HCT116 (cell line): ENCODE results near the gene TGFBI. TPM values are rescaled to one million over a fixed set of nuclear protein-coding genes. Genes with fewer than 3 reads are reported as not detected.

Experiments used
- ATAC-seq: fragments of 200-7000 bp; cut with Tn5 transposase; 2 replicates; pipeline ENCODE4 v1.9.1; 2020; ENCODE audit warnings: mild to moderate bottlenecking, moderate library complexity
- BruUV-seq: library from RNA; stranded (reverse); fragments of 400-500 nt; replicated peaks from 2 replicates; lab custom pipeline; 2021; lab: Mats Ljungman, UMichigan
- CTCF ChIA-PET: fragments of 300-600 bp; sonication (Branson Sonifier 250); formaldehyde crosslinking; loops from one replicate; lab custom pipeline; 2021; ENCODE audit warnings: antibody characterized with exemption; lab: Charles Lee
- POLR2A ChIA-PET: fragments of 300-600, 350-600 bp; sonication (Branson Sonifier 250); formaldehyde crosslinking; loops from one replicate; lab custom pipeline; 2021; ENCODE audit warnings: antibody characterized with exemption; lab: Charles Lee
- RAD21 ChIA-PET, 2 experiments: fragments of 300-600 bp; sonication (Branson Sonifier 250); formaldehyde crosslinking; loops; one replicate each; lab custom pipeline; 2023; ENCODE audit warnings: low total read pairs in 2 of 2; ENCODE audit not compliant: uncharacterized antibody in 2 of 2, unreplicated experiment in 2 of 2, low non-redundant PET in 1 of 2; lab: Charles Lee
- DNase-seq: peaks from one replicate; pipeline ENCODE4 v3.0.0-alpha.2; 2010; ENCODE audit warnings: low read depth, low spot score
- H2AFZ ChIP-seq: fragments of 200-600 bp; shearing (Covaris generic), sonication (generic); 2 replicates; pipeline ENCODE4 v1.6.1; 2017; ENCODE audit warnings: low read depth, mixed run types, mixed read lengths, antibody characterized with exemption, low read length; ENCODE audit not compliant: poor library complexity, severe bottlenecking
- H3K27ac ChIP-seq: 2 replicates; pipeline ENCODE4 v1.5.1; 2012; ENCODE audit warnings: low read depth, low read length
- H3K27me3 ChIP-seq: fragments of 200-600 bp; sonication (generic); 2 replicates; pipeline ENCODE4 v1.6.1; 2016; ENCODE audit warnings: mixed run types, low read length, mixed read lengths; ENCODE audit not compliant: insufficient read depth
- H3K36me3 ChIP-seq, 2 experiments: fragments of 200-500 bp in 1 of 2; fragments of 200-600 bp in 1 of 2; sonication (Bioruptor generic) in 1 of 2; sonication (generic) in 1 of 2; 2 replicates each; pipeline versions ENCODE4 v1.5.1 to v1.6.1; 2014 to 2016; ENCODE audit warnings: low read length in 2 of 2, inconsistent platforms in 1 of 2, mixed read lengths in 1 of 2, mixed run types in 1 of 2; ENCODE audit not compliant: insufficient read depth in 2 of 2, control insufficient read depth in 1 of 2
- H3K4me1 ChIP-seq, 2 experiments: fragments of 200-600 bp in 1 of 2; sonication (generic) in 1 of 2; 2 replicates each; pipeline versions ENCODE4 v1.5.1 to v1.6.1; 2012 to 2017; ENCODE audit warnings: low read length in 2 of 2, inconsistent platforms in 1 of 2, mild to moderate bottlenecking in 1 of 2, mixed read lengths in 1 of 2, mixed run types in 1 of 2, moderate library complexity in 1 of 2; ENCODE audit not compliant: insufficient read depth in 2 of 2, control insufficient read depth in 1 of 2
- H3K4me2 ChIP-seq: fragments of 200-600 bp; sonication (generic); 2 replicates; pipeline ENCODE4 v1.6.1; 2017; ENCODE audit warnings: mixed run types, low read length, mixed read lengths
- H3K4me3 ChIP-seq, 2 experiments: fragments of 200-600 bp in 1 of 2; sonication (generic) in 1 of 2; replicated peaks in 1 of 2; 2 replicates each; pipeline ENCODE4 v1.5.1; 2011 to 2016; ENCODE audit warnings: low read length in 2 of 2, control low read depth in 1 of 2, low read depth in 1 of 2, mild to moderate bottlenecking in 1 of 2, mixed read lengths in 1 of 2, mixed run types in 1 of 2
- H3K79me2 ChIP-seq: fragments of 200-600 bp; sonication (generic); 2 replicates; pipeline ENCODE4 v1.6.1; 2017; ENCODE audit warnings: mild to moderate bottlenecking, mixed run types, low read length, moderate library complexity, mixed read lengths; ENCODE audit not compliant: insufficient read depth
- H3K9ac ChIP-seq: fragments of 200-600 bp; sonication (generic); 2 replicates; pipeline ENCODE4 v1.6.1; 2016; ENCODE audit warnings: low read length, mixed read lengths
- H3K9me2 ChIP-seq: fragments of 200-600 bp; sonication (generic), shearing (Covaris generic); 2 replicates; pipeline ENCODE4 v1.6.1; 2017; ENCODE audit warnings: mixed run types, mild to moderate bottlenecking, moderate library complexity; ENCODE audit not compliant: insufficient read depth
- H3K9me3 ChIP-seq, 2 experiments: fragments of 200-500 bp in 1 of 2; fragments of 200-600 bp in 1 of 2; sonication (Bioruptor generic) in 1 of 2; sonication (generic) in 1 of 2; 2 replicates each; pipeline ENCODE4 v1.6.1; 2014 to 2017; ENCODE audit warnings: low read length in 2 of 2, mixed read lengths in 2 of 2, inconsistent platforms in 1 of 2, low read depth in 1 of 2, mild to moderate bottlenecking in 1 of 2, mixed run types in 1 of 2, moderate library complexity in 1 of 2; ENCODE audit not compliant: control insufficient read depth in 1 of 2, insufficient read depth in 1 of 2
- H4K20me1 ChIP-seq: fragments of 200-600 bp; sonication (generic), shearing (Covaris generic); 2 replicates; pipeline ENCODE4 v1.6.1; 2017; ENCODE audit warnings: mixed run types, mild to moderate bottlenecking, moderate library complexity; ENCODE audit not compliant: insufficient read depth
- ATF3 ChIP-seq: IDR thresholded peaks from 2 replicates; pipeline ENCODE4 v1.6.1; 2012
- CBX3 ChIP-seq: IDR thresholded peaks from 2 replicates; pipeline ENCODE4 v1.6.1; 2012; ENCODE audit warnings: low read depth
- CTCF ChIP-seq, 3 experiments: fragments of 200-600 bp in 1 of 3; sonication (generic) in 1 of 3; IDR thresholded peaks in 2 of 3; conservative IDR thresholded peaks in 1 of 3; 2 replicates each; pipeline ENCODE4 v1.5.1; 2012 to 2017; ENCODE audit warnings: low read depth in 2 of 3, low read length in 2 of 3, antibody characterized with exemption in 1 of 3, borderline replicate concordance in 1 of 3, control low read depth in 1 of 3, mild to moderate bottlenecking in 1 of 3, mixed read lengths in 1 of 3, mixed run types in 1 of 3, moderate library complexity in 1 of 3; ENCODE audit not compliant: insufficient read depth in 1 of 3
- EZH2phosphoT487 ChIP-seq: fragments of 200-600 bp; IDR thresholded peaks from 2 replicates; pipeline ENCODE4 v1.6.1; 2018; ENCODE audit warnings: antibody characterized with exemption, borderline replicate concordance
- FOSL1 ChIP-seq: IDR thresholded peaks from 2 replicates; pipeline ENCODE4 v1.6.1; 2012; ENCODE audit warnings: low read depth
- JUND ChIP-seq: IDR thresholded peaks from 2 replicates; pipeline ENCODE4 v1.6.1; 2012
- MAX ChIP-seq: IDR thresholded peaks from 2 replicates; pipeline ENCODE4 v1.6.1; 2012
- POLR2A ChIP-seq: IDR thresholded peaks from 2 replicates; pipeline ENCODE4 v1.7.0; 2011; ENCODE audit warnings: borderline replicate concordance; ENCODE audit not compliant: insufficient read depth, insufficient read length; ENCODE audit errors: extremely low read depth
- POLR2AphosphoS5 ChIP-seq: IDR thresholded peaks from 2 replicates; pipeline ENCODE4 v1.6.1; 2011; ENCODE audit warnings: mild to moderate bottlenecking, low read depth, low read length, moderate library complexity
- SIN3A ChIP-seq: IDR thresholded peaks from 2 replicates; pipeline ENCODE4 v1.6.1; 2012; ENCODE audit warnings: low read depth
- SP1 ChIP-seq: IDR thresholded peaks from 2 replicates; pipeline ENCODE4 v1.6.1; 2012; ENCODE audit warnings: low read depth
- TCF7L2 ChIP-seq: IDR thresholded peaks from 2 replicates; pipeline ENCODE4 v1.7.0; 2011; ENCODE audit warnings: borderline replicate concordance, inconsistent platforms; ENCODE audit not compliant: insufficient read depth, insufficient read length; ENCODE audit errors: extremely low read depth
- YY1 ChIP-seq: IDR thresholded peaks from 2 replicates; pipeline ENCODE4 v1.6.1; 2011; ENCODE audit warnings: low read length, low read depth, moderate library complexity, mild to moderate bottlenecking; ENCODE audit not compliant: insufficient replicate concordance; ENCODE audit errors: extremely low read depth
- ZNF274 ChIP-seq: fragments of 200-500 bp; sonication (Bioruptor generic); IDR thresholded peaks from 2 replicates; pipeline ENCODE4 v1.6.1; 2014; ENCODE audit warnings: mild to moderate bottlenecking, low read depth, low read length, inconsistent platforms
- intact Hi-C: fragments of 100-400 bp; cut with micrococcal nuclease; formaldehyde crosslinking; loops from 2 replicates; pipeline ENCODE4 v1.10.0; 2022
- total RNA-seq: library from RNA; stranded (reverse); gene quantifications from one replicate; pipeline ENCODE4 v1.2.1, GENCODE V29; 2021; ENCODE audit not compliant: unreplicated experiment

Gene TGFBI
- total RNA-seq, 1 experiment from 2014 or later, result 0.64 TPM

GRCh38 chr5:136040746-136041415 lies 12.1 kb downstream of the TGFBI start:
- Histone ChIP-seq H3K4me1 (peaks cover 3 to 9% of the 10 kb centered on the region in 2 experiments; a peak in 3 of 4 replicates), H3K4me3 (no peak overlapping the region), H2AFZ (no peak overlapping the region), H3K9ac (no peak overlapping the region), H3K27me3 (peaks cover 28% of the 10 kb centered on the region; the same call in 1 of the 2 replicates), H3K9me3 (no peaks in the 10 kb centered on the region), H3K36me3 (no peaks in the 10 kb centered on the region), H3K4me2 (peak overlapping the region; percentile 5; the same call in 1 of the 2 replicates), H4K20me1 (no peaks in the 10 kb centered on the region), H3K27ac (no peak overlapping the region), H3K9me2 (no peaks in the 10 kb centered on the region), H3K79me2 (no peaks in the 10 kb centered on the region)
- ChIA-PET CTCF (interaction anchor here (0.8 kb wide), 1 partner anchor 17 kb away, joined by 3 read pairs; no protein-coding TSS in a partner anchor), RAD21 (no interaction called here), POLR2A (no interaction called here)
- intact Hi-C loops, result no loop called here
- DNase-seq (no peak), ATAC-seq (peak; percentile 60)
- TF ChIP-seq MAX, result peak; percentile 35; the same call in 1 of the 2 replicates
- TF ChIP-seq TCF7L2, result no peak
- TF ChIP-seq YY1, result no peak
- no TSS peak for BruUV-seq

GRCh38 chr5:136042156-136042555 lies 13.4 kb downstream of the TGFBI start:
- DNase-seq, result no peak
- BruUV-seq, result no TSS peak
- H3K9ac ChIP-seq, result no peak overlapping the region
- peaks cover 28% of the 10 kb centered on the region; the same call in 1 of the 2 replicates for H3K27me3 ChIP-seq
- H3K4me2 ChIP-seq, result no peak overlapping the region
- H4K20me1 ChIP-seq, result no peaks in the 10 kb centered on the region
- ChIA-PET POLR2A (no interaction called here), CTCF (no interaction called here), RAD21 (no interaction called here)
- H3K36me3 ChIP-seq, result no peaks in the 10 kb centered on the region
- H3K79me2 ChIP-seq, result no peaks in the 10 kb centered on the region
- H2AFZ ChIP-seq, result no peak overlapping the region
- no peak overlapping the region for H3K27ac ChIP-seq
- intact Hi-C loops, result no loop called here
- no peaks in the 10 kb centered on the region for H3K9me3 ChIP-seq
- ATAC-seq, result no peak
- H3K9me2 ChIP-seq, result no peaks in the 10 kb centered on the region
- H3K4me1 ChIP-seq, result peaks cover 3 to 9% of the 10 kb centered on the region in 2 experiments; a peak in 3 of 4 replicates
- H3K4me3 ChIP-seq, result no peak overlapping the region
- TF ChIP-seq ATF3, result no peak
- TF ChIP-seq MAX, result no peak
- no peak for TF ChIP-seq JUND
- TF ChIP-seq CTCF (IDR thresholded peaks at IDR 0.05 in 2 of 3, conservative IDR thresholded peaks at IDR 0.05 in 1 of 3; ENCODE audit: borderline replicate concordance in 1 of 3, insufficient read depth in 1 of 3, low read depth in 2 of 3, low read length in 2 of 3), result no peak
- TF ChIP-seq SP1, result no peak
- no peak for TF ChIP-seq CBX3
- no peak for TF ChIP-seq SIN3A
- no peak for TF ChIP-seq ZNF274
- no peak for TF ChIP-seq POLR2AphosphoS5
- TF ChIP-seq FOSL1, result no peak
- no peak for TF ChIP-seq POLR2A
- no peak for TF ChIP-seq EZH2phosphoT487
